Prostate gland (tissue), 2 donors: ENCODE measurements around the gene SND1. TPM values are rescaled to one million over a fixed set of nuclear protein-coding genes. Genes with fewer than 3 reads are reported as not detected.

ENCODE experiments used
- DNase-seq: peaks from one replicate; pipeline ENCODE4 v3.0.0-alpha.2; 2019; ENCODE audit warnings: low spot score
- H3K27ac ChIP-seq, 2 donors: fragments of 200-600 bp; sonication (generic); 2 replicates each; pipeline ENCODE4 v1.5.1; 2017 to 2019
- H3K27me3 ChIP-seq: fragments of 200-600 bp; sonication (generic); replicated peaks from 2 replicates; pipeline ENCODE4 v1.5.1; 2019; ENCODE audit not compliant: insufficient read depth
- H3K36me3 ChIP-seq, 2 donors: fragments of 200-600 bp; sonication (generic); 1 replicate in 1 of 2; 2 replicates in 1 of 2; pipeline versions ENCODE4 v1.5.1 to v1.8.1; 2017 to 2019
- H3K4me1 ChIP-seq: fragments of 200-600 bp; sonication (generic); replicated peaks from 2 replicates; pipeline ENCODE4 v1.5.1; 2019
- H3K4me3 ChIP-seq, 2 donors: fragments of 200-600 bp; sonication (generic); 2 replicates each; pipeline ENCODE4 v1.5.1; 2017 to 2019
- H3K9me3 ChIP-seq: fragments of 200-600 bp; sonication (generic); 2 replicates; pipeline ENCODE4 v1.5.1; 2017
- CTCF ChIP-seq, 4 experiments: fragments of 200-600 bp in 2 of 4; fragments of 450-650 bp in 2 of 4; sonication (generic) in 2 of 4; IDR thresholded peaks; 1 replicate in 3 of 4; 2 replicates in 1 of 4; pipeline ENCODE4 v1.5.1; 2016 to 2019; ENCODE audit warnings: antibody characterized with exemption in 4 of 4, mild to moderate bottlenecking in 2 of 4, moderate library complexity in 2 of 4
- POLR2A ChIP-seq: fragments of 450-650 bp; IDR thresholded peaks from one replicate; pipeline ENCODE4 v1.6.1; 2016; ENCODE audit warnings: antibody characterized with exemption, mild to moderate bottlenecking
- POLR2AphosphoS5 ChIP-seq: sonication (generic); formaldehyde crosslinking; IDR thresholded peaks from one replicate; pipeline ENCODE4 v1.6.1; 2017; ENCODE audit warnings: antibody characterized with exemption
- WGBS: methylation state at CpG from one replicate; pipeline ENCODE4 v1.1.5; 2018; 5-methylcytosine and 5-hydroxymethylcytosine counted together
- intact Hi-C: fragments of 100-400 bp; cut with DNase I; formaldehyde crosslinking; loops from one replicate; pipeline ENCODE4 v1.14.2; 2022
- total RNA-seq, 2 donors: library from RNA; depleted of rRNA; stranded (reverse); fragments of >200 nt; gene quantifications; one replicate each; pipeline ENCODE4 v1.1.0, GENCODE V29; 2016

The SND1 gene
- total RNA-seq, 2 donors from 2014 or later = 175 to 190 TPM

- H3K4me3 ChIP-seq = no peak overlapping the region
- DNase-seq = no peak
- no peak overlapping the region for H3K27ac ChIP-seq
- H3K36me3 ChIP-seq = peaks cover 3 to 10% of the 10 kb centered on the region in 2 donors
- 81% methylated on average over 10 of the region's 10 CpGs for WGBS
- TF ChIP-seq POLR2AphosphoS5 (no peak), POLR2A (no peak), CTCF (IDR thresholded peaks at IDR 0.05) (no peak)
- no peaks in the 10 kb centered on the region for H3K4me1 ChIP-seq
- intact Hi-C loops = no loop called here
- no peaks in the 10 kb centered on the region for H3K27me3 ChIP-seq
- no peaks in the 10 kb centered on the region for H3K9me3 ChIP-seq
Observed at GRCh38 chr7:128090492-128090891, 438.5 kb downstream of the SND1 start.

GRCh38 chr7:128091106-128091505 lies 439.1 kb downstream of the SND1 start:
- Histone ChIP-seq H3K27ac (no peak overlapping the region), H3K4me1 (no peaks in the 10 kb centered on the region), H3K9me3 (no peaks in the 10 kb centered on the region), H3K4me3 (no peak overlapping the region), H3K36me3 (peaks cover 3 to 10% of the 10 kb centered on the region in 2 donors), H3K27me3 (no peaks in the 10 kb centered on the region)
- 58% methylated on average over 3 of the region's 3 CpGs for WGBS
- TF ChIP-seq CTCF (IDR thresholded peaks at IDR 0.05) (no peak), POLR2A (no peak), POLR2AphosphoS5 (no peak)
- DNase-seq = no peak
- intact Hi-C loops = no loop called here

- no peaks in the 10 kb centered on the region for H3K9me3 ChIP-seq
- no peak overlapping the region for H3K27ac ChIP-seq
- WGBS = 41% methylated on average over 5 of the region's 5 CpGs
- H3K27me3 ChIP-seq = no peaks in the 10 kb centered on the region
- intact Hi-C loops = no loop called here
- no peak for TF ChIP-seq POLR2A
- TF ChIP-seq POLR2AphosphoS5 = no peak
- TF ChIP-seq CTCF (IDR thresholded peaks at IDR 0.05) = no peak
- H3K4me3 ChIP-seq = no peak overlapping the region
- H3K4me1 ChIP-seq = no peaks in the 10 kb centered on the region
- DNase-seq = no peak
- H3K36me3 ChIP-seq = peaks cover 0 to 10% of the 10 kb centered on the region in 2 donors
Observed at GRCh38 chr7:128092221-128092620, 440.2 kb downstream of the SND1 start.

GRCh38 chr7:128093614-128094570 lies 441.9 kb downstream of the SND1 start:
- no peaks in the 10 kb centered on the region for H3K4me1 ChIP-seq
- no peaks in the 10 kb centered on the region for H3K27me3 ChIP-seq
- DNase-seq = no peak
- no peak overlapping the region for H3K4me3 ChIP-seq
- no peaks in the 10 kb centered on the region for H3K9me3 ChIP-seq
- 86% methylated on average over 13 of the region's 14 CpGs for WGBS
- intact Hi-C loops = no loop called here
- H3K36me3 ChIP-seq = peaks cover 0 to 10% of the 10 kb centered on the region in 2 donors
- no peak overlapping the region for H3K27ac ChIP-seq
- no peak for TF ChIP-seq POLR2A
- TF ChIP-seq POLR2AphosphoS5 = no peak
- no peak for TF ChIP-seq CTCF (IDR thresholded peaks at IDR 0.05)

GRCh38 chr7:128094686-128095085 lies 442.7 kb downstream of the SND1 start:
- Histone ChIP-seq H3K27me3 (no peaks in the 10 kb centered on the region), H3K4me1 (no peaks in the 10 kb centered on the region), H3K4me3 (no peak overlapping the region), H3K36me3 (peaks cover 0 to 4% of the 10 kb centered on the region in 2 donors), H3K9me3 (no peaks in the 10 kb centered on the region), H3K27ac (no peak overlapping the region)
- 90% methylated on average over 8 of the region's 8 CpGs for WGBS
- TF ChIP-seq POLR2A (no peak), CTCF (IDR thresholded peaks at IDR 0.05) (no peak), POLR2AphosphoS5 (no peak)
- intact Hi-C loops = no loop called here
- no peak for DNase-seq
